Activated CD4-positive, alpha-beta T cell treated with anti-CD3 and anti-CD28 coated beads, Interleukin-2, amount 10 ng/mL, durations not matched to agents 24 days and 14 days (primary cell): ENCODE results near the gene AURKAIP1. TPM values are rescaled to one million over a fixed set of nuclear protein-coding genes. Genes with fewer than 3 reads are reported as not detected.
"Not testable (repeated sequence)": the region's sequence is repeated elsewhere in the genome, so short reads cannot be mapped to it uniquely, and the experiment has no call there.

ENCODE experiments used
- DNase-seq: peaks from one replicate; pipeline ENCODE4 v3.0.0; 2022
- H3K27ac Mint-ChIP-seq: one replicate; pipeline ENCODE4 v1.8.0; 2022; ENCODE audit warnings: mild to moderate bottlenecking, mixed read lengths
- H3K27me3 Mint-ChIP-seq: one replicate; pipeline ENCODE4 v1.8.0; 2022; ENCODE audit warnings: mixed read lengths
- H3K36me3 Mint-ChIP-seq: one replicate; pipeline ENCODE4 v1.8.0; 2022; ENCODE audit warnings: low read depth, mild to moderate bottlenecking, mixed read lengths
- H3K4me1 Mint-ChIP-seq: one replicate; pipeline ENCODE4 v1.8.0; 2021; ENCODE audit warnings: mixed read lengths
- H3K4me3 Mint-ChIP-seq: one replicate; pipeline ENCODE4 v1.8.0; 2022; ENCODE audit warnings: mild to moderate bottlenecking, moderate library complexity, mixed read lengths
- H3K9me3 Mint-ChIP-seq: one replicate; pipeline ENCODE4 v1.8.0; 2021; ENCODE audit warnings: mixed read lengths
- intact Hi-C: fragments of 100-400 bp; cut with micrococcal nuclease; formaldehyde crosslinking; loops from one replicate; pipeline ENCODE4 v1.15.1; 2023
- total RNA-seq: library from RNA; stranded (reverse); gene quantifications from 2 replicates; pipeline ENCODE4 v1.2.3, GENCODE V29; 2022

The AURKAIP1 gene
- total RNA-seq, 1 donor from 2014 or later, result 146 TPM

DNA sequence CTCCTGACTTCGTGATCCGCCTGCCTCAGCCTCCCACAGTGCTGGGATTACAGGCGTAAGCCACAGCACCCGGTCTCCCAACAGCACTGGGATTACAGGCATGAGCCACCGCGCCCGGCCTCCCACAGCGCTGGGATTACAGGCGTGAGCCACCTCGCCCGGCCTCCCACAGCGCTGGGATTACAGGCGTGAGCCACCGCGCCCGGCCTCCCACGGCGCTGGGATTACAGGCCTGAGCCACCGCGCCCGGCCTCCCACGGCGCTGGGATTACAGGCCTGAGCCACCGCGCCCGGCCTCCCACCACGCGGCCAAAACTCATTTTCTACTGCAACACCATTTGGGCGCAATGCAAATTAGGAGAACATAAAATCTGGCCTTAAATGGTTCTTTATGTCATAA lies 10.3 kb upstream of the AURKAIP1 start:
- H3K36me3 Mint-ChIP-seq, result peaks cover 43% of the 10 kb centered on the region
- DNase-seq, H3K9me3 Mint-ChIP-seq, H3K27ac Mint-ChIP-seq, intact Hi-C loops, H3K4me1 Mint-ChIP-seq, H3K4me3 Mint-ChIP-seq, H3K27me3 Mint-ChIP-seq: not testable (repeated sequence)

DNA sequence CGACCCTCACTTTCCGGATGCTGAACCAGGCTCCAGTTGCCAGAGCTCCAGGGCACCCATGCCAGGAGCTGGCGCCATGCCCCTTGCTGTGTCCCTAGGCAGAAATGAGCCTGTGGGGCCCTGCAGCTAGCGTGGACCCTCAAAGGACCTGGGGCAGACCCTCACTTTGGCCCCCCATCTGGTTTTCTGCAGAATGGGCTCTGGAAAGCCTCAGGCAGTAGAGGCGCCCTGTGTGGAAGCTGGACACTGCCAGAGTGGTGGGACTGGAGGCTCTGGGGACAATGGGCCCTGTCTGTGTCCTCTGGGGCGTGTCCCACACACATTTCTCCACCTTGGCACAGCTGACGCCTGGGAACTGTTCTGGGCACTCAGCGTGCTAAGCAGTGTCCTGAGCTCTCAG lies 6.3 kb upstream of the AURKAIP1 start:
- intact Hi-C loops, result no loop called here
- Mint-ChIP-seq H3K36me3 (peaks cover 8% of the 10 kb centered on the region), H3K4me1 (peaks cover 2% of the 10 kb centered on the region), H3K9me3 (no peaks in the 10 kb centered on the region), H3K4me3 (no peak overlapping the region), H3K27me3 (no peaks in the 10 kb centered on the region), H3K27ac (no peak overlapping the region)
- no peak for DNase-seq

GRCh38 chr1:1380860-1381259 lies 5.9 kb upstream of the AURKAIP1 start:
- Mint-ChIP-seq H3K4me1 (peaks cover 2% of the 10 kb centered on the region), H3K27ac (no peak overlapping the region), H3K27me3 (no peaks in the 10 kb centered on the region), H3K9me3 (no peaks in the 10 kb centered on the region), H3K4me3 (no peak overlapping the region), H3K36me3 (peaks cover 4% of the 10 kb centered on the region)
- no peak for DNase-seq
- intact Hi-C loops, result no loop called here

- Mint-ChIP-seq H3K9me3 (no peaks in the 10 kb centered on the region), H3K4me1 (peaks cover 13% of the 10 kb centered on the region), H3K27me3 (no peaks in the 10 kb centered on the region), H3K4me3 (no peak overlapping the region), H3K36me3 (peaks cover 13% of the 10 kb centered on the region), H3K27ac (no peak overlapping the region)
- intact Hi-C loops, result loop anchor here (10.0 kb wide), 1 partner anchor 127 kb away; no protein-coding TSS in a partner anchor
- DNase-seq, result no peak
Measured at GRCh38 chr1:1377540-1378205, 2.7 kb upstream of the AURKAIP1 start.

DNA sequence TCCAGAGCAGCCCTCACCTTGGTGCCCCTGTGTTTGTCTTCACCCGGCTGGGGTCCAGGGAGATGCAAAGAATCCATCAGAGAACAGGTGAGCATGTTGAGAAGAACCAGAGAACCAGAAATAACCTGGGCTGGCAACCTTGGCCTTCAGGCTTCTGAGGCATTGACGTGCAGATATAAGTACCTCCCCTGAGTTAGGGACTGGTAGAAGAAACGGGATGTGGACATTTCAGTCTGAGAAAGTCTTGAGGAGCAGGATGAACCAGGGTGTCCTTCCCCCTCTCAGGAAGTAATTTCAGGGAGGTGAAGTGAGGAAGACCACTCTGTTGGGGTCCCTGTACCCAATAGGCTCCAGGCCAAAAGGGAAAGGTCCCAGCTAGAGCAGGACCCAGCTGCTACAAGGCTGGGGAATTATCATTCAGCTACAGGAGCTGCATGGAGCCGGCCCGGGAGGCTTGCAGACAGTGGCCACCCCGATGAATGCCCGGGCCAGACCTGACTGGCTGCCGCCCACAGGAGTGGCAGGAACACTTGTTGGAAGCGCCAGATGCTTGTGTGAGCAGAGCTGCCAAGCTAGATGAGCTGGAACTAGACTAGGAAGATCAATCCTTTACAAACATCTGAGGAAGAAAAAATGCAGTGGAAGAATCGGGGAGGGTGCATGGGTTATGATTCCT lies 1.7 kb upstream of the AURKAIP1 start:
- Mint-ChIP-seq H3K4me1 (peaks cover 15% of the 10 kb centered on the region), H3K4me3 (peak overlapping the region; percentile 87), H3K27me3 (no peaks in the 10 kb centered on the region), H3K27ac (peak overlapping the region; percentile 95), H3K9me3 (no peaks in the 10 kb centered on the region), H3K36me3 (peaks cover 15% of the 10 kb centered on the region)
- no peak for DNase-seq
- intact Hi-C loops, result loop anchor here (10.0 kb wide), 1 partner anchor 128 kb away; no protein-coding TSS in a partner anchor

DNA sequence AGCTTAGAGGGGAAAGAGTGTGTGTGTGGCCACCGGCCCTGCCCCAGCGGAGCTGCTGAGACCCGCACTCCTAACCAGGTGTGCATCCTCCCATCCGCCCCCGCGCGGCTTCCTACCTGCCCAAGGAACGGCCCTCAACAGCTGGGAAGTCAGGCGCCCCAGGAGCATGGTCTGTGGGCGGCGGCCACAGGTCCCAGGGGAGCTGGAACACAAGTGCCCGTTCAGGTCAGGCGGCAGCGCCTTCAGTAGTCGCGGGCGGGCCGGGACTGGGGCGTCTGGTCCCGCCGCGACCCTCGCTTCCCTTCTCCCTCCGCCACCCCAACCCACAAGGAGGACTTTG lies 448 bp downstream of the AURKAIP1 start:
- Mint-ChIP-seq H3K27ac (peak overlapping the region; percentile 72), H3K27me3 (no peaks in the 10 kb centered on the region), H3K4me3 (peak overlapping the region; percentile 87), H3K4me1 (peaks cover 22% of the 10 kb centered on the region), H3K9me3 (no peaks in the 10 kb centered on the region), H3K36me3 (peaks cover 15% of the 10 kb centered on the region)
- DNase-seq, result peak; percentile 75
- intact Hi-C loops, result loop anchor here (2.0 to 10.0 kb wide), 2 partner anchors 26 to 130 kb away; partner anchors contain the start of gene DVL1

DNA sequence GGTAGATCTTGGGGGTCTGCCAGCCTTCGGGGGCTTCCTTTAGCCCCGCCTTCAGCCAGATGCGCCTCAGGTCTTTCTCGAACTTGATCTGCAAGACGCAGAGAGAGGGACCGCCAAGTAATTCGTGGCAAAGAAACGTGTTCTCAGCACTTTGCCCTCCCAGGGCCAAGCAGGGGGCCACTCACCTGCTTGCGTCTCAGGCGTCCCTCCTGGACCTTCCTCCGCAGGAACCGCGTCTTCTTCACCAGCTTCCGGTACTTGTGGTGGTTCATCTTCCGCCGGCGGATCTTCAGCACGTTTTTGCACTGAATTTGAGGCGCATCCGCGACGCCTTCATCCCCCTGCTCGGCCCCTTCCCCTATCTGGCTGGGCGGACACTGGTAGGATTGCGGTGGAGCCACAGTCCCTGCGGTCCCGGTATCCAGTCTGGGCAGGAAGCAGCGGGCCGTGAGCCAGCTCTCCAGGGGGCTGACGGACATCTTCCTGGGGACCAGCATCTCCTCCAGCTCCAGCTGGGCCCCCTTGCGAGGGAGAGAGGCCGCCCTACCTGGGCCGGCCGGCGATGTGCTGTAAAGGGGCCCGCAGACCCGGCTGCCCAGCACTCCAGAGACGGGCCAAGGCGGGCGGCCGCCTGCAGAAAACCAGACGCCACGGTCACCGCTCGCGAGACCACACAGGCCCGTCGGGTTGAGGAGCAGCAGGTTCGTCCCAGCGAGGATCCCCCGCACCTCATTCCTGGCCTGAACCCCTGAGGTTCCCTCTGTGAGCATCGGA lies 1.0 kb downstream of the AURKAIP1 start:
- Mint-ChIP-seq H3K9me3 (no peaks in the 10 kb centered on the region), H3K27me3 (no peaks in the 10 kb centered on the region), H3K4me3 (peak overlapping the region; percentile 87), H3K36me3 (peaks cover 15% of the 10 kb centered on the region), H3K27ac (peak overlapping the region; percentile 72), H3K4me1 (peaks cover 22% of the 10 kb centered on the region)
- intact Hi-C loops, result loop anchor here (2.0 to 10.0 kb wide), 2 partner anchors 25 to 131 kb away; partner anchors contain the start of gene DVL1
- DNase-seq, result peak; percentile 64

- intact Hi-C loops, result loop anchor here (10.0 kb wide), 1 partner anchor 132 kb away; no protein-coding TSS in a partner anchor
- H3K9me3 Mint-ChIP-seq, result no peaks in the 10 kb centered on the region
- no peaks in the 10 kb centered on the region for H3K27me3 Mint-ChIP-seq
- peaks cover 22% of the 10 kb centered on the region for H3K4me1 Mint-ChIP-seq
- H3K36me3 Mint-ChIP-seq, result peaks cover 15% of the 10 kb centered on the region
- DNase-seq, result no peak
- peak overlapping the region; percentile 87 for H3K4me3 Mint-ChIP-seq
- peak overlapping the region; percentile 29 for H3K27ac Mint-ChIP-seq
Measured at GRCh38 chr1:1373051-1373814, 1.8 kb downstream of the AURKAIP1 start.

DNA sequence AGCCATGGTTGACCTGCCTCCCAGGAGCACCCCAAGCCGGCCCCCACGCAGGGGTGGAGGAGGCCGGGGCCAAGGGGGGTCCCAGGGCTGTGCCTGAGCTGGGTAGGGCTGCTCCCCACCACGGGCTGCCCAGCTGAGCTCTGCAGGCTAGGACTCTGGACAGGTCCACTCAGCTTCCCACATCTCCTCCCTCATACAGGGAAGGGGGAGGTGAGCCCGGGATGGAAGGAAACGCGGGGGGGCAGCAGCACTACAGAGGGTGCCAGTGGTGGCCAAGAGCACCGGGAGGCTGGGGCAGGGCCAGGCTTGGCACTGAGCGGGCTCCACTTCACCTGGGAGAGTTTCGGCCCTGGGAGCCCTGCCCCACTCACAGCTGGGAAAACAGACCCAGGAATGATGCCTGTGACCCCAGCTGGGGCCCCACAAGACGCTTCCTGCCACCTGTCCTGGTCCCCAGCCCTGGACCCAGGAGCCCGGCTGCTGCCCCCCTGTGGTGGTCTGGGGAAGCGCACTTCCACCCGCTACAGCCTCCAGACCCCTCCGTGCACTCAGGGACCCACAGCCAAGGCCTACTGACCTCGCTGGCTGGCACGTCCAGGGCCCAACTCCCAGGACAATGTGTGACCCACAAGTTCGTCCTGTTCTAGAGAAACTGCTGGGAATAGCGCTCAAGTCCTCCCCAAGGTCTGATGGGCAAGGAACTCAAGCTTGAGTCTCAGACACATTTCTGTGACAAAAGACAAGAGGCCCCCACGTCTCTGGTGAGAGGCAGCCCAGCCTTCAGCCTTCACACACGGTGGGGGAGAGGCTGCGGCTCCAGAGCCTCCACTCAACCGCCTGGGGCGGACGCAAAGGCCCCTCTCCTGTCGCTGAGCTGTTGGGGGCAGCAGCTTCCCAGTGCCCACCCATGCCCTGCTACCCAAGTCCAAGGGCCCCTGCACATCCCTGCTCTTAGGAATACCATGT lies 3.0 kb downstream of the AURKAIP1 start:
- peaks cover 22% of the 10 kb centered on the region for H3K4me1 Mint-ChIP-seq
- intact Hi-C loops, result loop anchor here (10.0 kb wide), 1 partner anchor 133 kb away; no protein-coding TSS in a partner anchor
- peak overlapping the region; percentile 64 for H3K4me3 Mint-ChIP-seq
- no peaks in the 10 kb centered on the region for H3K9me3 Mint-ChIP-seq
- no peaks in the 10 kb centered on the region for H3K27me3 Mint-ChIP-seq
- H3K27ac Mint-ChIP-seq, result no peak overlapping the region
- peak; percentile 95 for DNase-seq
- peaks cover 13% of the 10 kb centered on the region for H3K36me3 Mint-ChIP-seq

GRCh38 chr1:1371364-1371745 lies 3.7 kb downstream of the AURKAIP1 start:
- peak overlapping the region; percentile 64 for H3K4me3 Mint-ChIP-seq

DNA sequence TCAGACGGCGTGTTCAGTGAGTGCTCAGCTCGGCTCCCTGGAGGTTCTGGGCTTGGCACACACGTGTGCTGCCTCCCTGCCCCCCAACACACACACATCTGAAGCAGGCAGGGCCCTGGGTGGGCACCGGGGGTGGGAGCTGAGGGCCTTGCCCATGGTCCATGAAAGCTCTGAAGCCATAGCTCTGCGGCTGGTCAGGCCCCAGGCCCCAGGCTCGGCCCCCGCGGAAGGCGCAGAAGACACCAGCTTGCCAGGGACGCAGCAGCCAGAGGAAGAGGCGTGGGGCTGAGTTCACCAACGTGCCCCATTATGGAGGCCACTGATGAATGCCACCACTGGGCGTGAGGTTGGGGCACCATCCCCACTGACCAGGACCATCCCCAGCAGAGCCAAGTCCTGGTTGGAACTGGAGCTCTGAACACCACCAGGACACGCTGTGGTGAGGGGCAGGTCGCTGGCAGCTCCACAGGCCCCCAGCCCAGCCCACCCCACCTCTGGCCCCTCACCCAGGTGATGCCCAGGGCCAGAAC lies 4.2 kb downstream of the AURKAIP1 start:
- Mint-ChIP-seq H3K36me3 (peaks cover 13% of the 10 kb centered on the region), H3K27me3 (no peaks in the 10 kb centered on the region), H3K4me3 (peak overlapping the region; percentile 64), H3K9me3 (no peaks in the 10 kb centered on the region), H3K4me1 (peaks cover 19% of the 10 kb centered on the region), H3K27ac (no peak overlapping the region)
- DNase-seq, result no peak
- intact Hi-C loops, result loop anchor here (10.0 kb wide), 1 partner anchor 134 kb away; no protein-coding TSS in a partner anchor

More at GRCh38 chr1:1371364-1371745, 3.7 kb downstream of the AURKAIP1 start:
- intact Hi-C loops, result loop anchor here (10.0 kb wide), 1 partner anchor 133 kb away; no protein-coding TSS in a partner anchor
- H3K9me3 Mint-ChIP-seq, result no peaks in the 10 kb centered on the region
- H3K4me1 Mint-ChIP-seq, result peaks cover 20% of the 10 kb centered on the region
- H3K36me3 Mint-ChIP-seq, result peaks cover 13% of the 10 kb centered on the region
- DNase-seq, result peak; percentile 92
- no peaks in the 10 kb centered on the region for H3K27me3 Mint-ChIP-seq
- peak overlapping the region; percentile 63 for H3K27ac Mint-ChIP-seq

DNA sequence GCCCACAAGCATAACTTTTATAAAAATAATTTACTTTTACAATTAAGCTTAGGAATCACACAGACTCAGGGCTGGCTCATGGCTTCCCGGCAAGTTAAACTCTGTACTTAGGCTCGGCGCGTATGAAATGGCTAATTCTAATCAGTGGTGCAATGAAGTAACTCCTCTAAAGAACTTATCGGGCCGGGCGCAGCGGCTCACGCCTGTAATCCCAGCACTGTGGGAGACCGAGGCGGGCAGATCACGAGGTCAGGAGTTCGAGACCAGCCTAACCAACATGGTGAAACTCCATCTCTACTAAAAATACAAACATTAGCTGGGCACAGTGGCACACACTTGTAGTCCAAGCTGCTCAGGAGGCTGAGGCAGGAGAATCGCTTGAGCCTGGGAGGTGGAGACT lies 4.9 kb downstream of the AURKAIP1 start:
- Mint-ChIP-seq H3K36me3 (peaks cover 11% of the 10 kb centered on the region), H3K4me3 (peak overlapping the region; percentile 48), H3K4me1 (peaks cover 16% of the 10 kb centered on the region)
- not testable (repeated sequence) for H3K27ac Mint-ChIP-seq, H3K27me3 Mint-ChIP-seq, H3K9me3 Mint-ChIP-seq, DNase-seq
- intact Hi-C loops, result loop anchor here (10.0 kb wide), 1 partner anchor 135 kb away; no protein-coding TSS in a partner anchor
